RCC 7860 (cell line): ENCODE results near the gene KNG1.
A peak's percentile ranks its signal among the peaks of the same experiment; 100 is the strongest.
"Not testable (repeated sequence)": the region's sequence is repeated elsewhere in the genome, so short reads cannot be mapped to it uniquely, and the experiment has no call there.

Experiments used
- DNase-seq: peaks from one replicate; pipeline ENCODE4 v3.0.0-alpha.2; 2015; ENCODE audit warnings: low spot score
- FAIRE-seq: peaks from 2 replicates; lab custom pipeline; 2012; peaks lifted over from hg19 to GRCh38; lab: Jason Lieb, UNC

The KNG1 gene

DNA sequence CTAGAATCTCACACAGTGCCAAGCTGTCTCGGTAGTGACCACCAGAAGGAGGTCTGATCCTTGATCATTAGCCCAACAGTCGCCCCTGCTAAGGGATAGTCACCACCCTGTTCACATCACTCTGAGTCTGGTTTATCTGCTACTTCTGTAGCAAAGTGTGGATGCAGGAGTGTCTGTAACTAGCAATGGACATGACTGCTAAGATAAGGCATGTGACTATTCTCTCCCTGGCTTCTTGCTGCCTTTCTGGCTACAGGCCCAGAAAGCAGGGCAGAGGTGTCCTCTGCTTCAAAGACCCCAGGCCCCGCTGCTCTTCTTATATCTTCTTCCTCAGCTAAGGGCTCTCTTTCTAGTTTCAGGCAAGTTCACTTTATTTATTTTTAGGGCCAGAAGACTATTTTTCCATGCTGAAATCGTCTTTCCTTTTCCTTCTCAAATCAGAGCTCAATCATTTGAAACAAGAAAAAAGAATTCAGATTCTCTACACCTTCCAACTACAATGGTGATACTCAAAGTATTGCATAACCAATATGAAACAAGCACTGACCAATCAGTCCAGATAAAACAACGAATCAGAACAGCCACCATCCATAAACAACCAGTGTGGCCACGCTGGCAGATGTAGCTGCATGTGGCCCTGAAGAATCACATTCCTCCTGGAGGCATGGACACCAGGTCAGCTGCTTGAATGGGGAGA, 8.0 kb upstream of the KNG1 start:
- DNase-seq (no peak), FAIRE-seq (no peak)

DNA sequence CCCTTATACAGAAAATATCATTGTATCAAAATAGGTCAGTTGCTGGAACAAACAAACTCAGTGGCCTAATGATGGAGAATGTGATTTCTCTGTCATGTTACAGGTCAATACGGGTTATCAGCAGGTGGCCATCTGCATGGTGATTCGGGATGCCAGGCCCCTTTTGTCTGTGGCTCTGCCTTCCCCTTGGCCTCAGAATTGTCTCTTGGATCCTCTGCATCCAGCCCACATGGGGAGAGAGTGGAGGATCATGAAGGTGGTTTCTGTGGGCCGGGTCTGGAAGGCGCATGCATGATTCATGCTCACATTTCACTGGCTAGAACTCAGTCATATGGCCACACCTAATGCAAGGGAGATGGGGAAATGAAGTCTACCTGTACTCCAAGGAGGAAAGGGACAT, 6.5 kb upstream of the KNG1 start:
- FAIRE-seq: not testable (repeated sequence)

DNA sequence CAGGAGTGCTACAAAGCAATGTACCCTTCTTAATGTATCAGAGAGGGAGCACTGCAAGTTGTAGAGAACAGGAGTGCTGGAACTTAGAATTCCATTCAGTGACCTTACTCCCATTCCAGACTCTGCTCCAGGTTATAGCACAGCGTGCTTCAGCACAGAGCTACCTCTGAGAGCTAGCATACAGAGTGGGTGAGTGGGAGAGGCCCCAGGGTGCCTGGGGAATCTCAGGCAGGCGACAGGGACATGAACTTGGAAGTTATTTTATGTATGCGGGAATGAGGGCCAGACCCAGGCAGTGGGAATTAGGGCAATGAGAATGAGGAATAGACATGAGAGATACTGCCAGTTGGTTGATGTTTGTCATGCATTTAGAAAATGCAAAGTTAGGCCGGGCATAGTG, 3.7 kb upstream of the KNG1 start:
- FAIRE-seq (no peak), DNase-seq (no peak)

More for the DNA sequence above, 6.5 kb upstream of the KNG1 start:
- not testable (repeated sequence) for DNase-seq

DNA sequence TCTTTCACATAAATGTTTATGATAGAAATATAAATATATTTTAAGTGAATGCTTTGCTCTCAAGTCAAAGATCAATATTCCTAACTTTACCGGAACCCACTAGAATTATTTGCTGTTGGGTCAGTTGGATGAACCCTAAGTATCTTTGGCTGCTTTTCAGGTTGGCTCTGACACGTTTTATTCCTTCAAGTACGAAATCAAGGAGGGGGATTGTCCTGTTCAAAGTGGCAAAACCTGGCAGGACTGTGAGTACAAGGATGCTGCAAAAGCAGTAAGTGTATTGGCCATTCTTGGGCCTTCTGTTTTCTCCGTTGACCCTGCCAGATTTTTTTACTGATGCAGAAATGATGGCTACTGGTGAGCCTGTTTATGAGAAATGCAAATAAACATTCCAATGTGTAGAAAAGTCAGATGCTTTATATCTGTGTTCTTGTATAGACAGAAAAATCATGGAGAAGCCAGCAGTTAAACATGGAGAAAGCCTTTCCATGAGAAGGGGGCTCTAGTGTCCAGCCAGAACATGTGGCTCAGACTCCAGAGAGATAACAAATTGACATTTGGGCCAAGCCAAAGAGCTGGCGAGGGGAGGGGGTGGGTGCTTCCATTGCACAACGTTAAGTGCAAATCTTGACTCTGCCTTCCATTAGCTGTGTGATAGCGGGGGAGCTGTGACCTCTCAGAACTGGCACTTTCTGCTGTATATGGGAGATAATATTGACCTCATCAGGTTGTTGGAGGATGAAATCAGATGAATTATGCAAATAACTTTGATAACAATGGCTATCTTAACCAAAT, 3.0 kb downstream of the KNG1 start:
- no peak for FAIRE-seq
- DNase-seq: no peak

DNA sequence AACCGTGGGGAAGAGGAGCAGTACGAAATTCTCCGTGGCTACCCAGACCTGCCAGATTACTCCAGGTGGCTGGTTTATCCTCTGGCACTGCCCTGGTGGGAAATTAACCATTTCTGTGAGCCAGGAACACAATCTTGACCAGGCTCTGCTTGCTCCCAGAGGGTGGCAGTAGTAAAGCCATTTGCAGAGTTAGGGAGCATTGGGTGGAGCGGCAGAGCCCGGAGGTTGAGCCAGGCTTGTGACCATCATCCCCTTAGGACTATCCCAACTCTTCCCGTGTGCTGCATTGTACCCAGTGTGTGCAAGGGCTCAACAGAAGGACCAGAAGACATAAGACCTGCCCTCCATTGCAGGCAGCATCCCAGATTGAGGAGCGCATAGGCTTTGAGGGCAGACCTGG, 5.3 kb downstream of the KNG1 start:
- no peak for DNase-seq
- FAIRE-seq: no peak

DNA sequence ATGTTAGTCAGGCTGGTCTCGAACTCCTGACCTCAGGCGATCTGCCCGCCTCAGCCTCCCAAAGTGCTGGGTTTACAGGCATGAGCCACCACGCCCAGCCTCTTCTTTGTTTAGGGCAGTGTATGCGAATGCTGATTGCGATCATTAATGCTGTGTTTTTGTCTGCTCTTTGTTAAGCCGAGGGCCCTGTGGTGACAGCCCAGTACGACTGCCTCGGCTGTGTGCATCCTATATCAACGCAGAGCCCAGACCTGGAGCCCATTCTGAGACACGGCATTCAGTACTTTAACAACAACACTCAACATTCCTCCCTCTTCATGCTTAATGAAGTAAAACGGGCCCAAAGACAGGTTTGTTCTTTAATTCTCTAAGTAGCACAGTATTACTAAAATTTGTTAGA, 7.8 kb downstream of the KNG1 start:
- FAIRE-seq (no peak), DNase-seq (no peak)

DNA sequence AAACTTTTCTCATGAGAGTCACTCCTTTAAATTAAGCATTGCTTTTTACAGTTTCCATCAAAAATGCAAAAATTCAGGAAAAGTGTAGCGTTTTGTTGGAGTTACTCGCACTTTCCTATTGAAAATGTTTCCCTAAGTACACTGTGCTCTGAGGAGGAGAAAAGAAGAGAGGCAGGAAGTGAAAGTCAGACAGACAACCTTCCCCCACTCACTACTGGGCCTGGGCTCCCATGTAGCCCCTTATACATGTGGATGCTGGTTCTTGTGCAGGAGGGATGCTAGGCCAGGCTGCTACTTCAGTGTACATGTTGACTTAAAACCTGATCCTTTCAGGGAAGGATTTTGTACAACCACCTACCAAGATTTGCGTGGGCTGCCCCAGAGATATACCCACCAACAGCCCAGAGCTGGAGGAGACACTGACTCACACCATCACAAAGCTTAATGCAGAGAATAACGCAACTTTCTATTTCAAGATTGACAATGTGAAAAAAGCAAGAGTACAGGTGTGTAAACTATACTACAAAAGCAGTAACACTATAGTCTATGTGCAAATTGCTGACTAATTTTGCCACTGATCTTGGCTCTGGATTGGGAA, 15.1 kb downstream of the KNG1 start:
- DNase-seq (no peak), FAIRE-seq (no peak)

DNA sequence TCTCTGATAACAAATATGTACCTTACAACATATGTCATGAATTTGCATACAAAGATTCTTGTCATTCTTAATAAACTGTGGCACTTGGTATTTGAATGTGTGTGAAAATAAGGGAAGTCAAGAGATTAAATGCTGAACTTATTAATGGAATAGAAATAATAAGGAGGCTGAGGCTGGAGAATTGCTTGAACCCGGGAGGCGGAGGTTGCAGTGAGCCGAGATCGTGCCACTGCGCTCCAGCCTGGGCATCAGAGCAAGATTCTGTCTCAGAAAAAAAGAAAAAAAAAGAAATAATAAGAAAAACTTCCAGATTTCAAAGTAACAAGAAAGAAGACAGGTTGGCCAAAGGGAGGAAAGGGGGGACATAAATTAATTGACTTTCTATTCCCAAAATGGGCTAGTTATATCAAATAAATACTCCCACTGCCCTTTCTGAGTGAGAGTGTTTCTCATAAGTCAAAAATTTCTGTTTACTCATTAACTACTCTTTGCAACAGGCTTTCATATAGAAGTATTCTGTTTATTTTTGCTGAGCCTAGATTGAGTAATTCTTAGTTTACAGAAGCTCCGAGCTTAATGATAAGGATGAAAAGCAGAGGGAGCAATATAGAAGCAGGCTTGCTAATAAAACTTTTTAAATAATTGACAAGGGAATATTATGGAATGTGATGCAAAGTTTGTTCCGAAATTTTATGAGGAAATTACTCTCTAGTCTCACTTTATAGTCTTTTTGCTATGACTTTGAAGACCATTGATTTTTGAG, 25.6 kb downstream of the KNG1 start:
- no peak for DNase-seq
- no peak for FAIRE-seq

DNA sequence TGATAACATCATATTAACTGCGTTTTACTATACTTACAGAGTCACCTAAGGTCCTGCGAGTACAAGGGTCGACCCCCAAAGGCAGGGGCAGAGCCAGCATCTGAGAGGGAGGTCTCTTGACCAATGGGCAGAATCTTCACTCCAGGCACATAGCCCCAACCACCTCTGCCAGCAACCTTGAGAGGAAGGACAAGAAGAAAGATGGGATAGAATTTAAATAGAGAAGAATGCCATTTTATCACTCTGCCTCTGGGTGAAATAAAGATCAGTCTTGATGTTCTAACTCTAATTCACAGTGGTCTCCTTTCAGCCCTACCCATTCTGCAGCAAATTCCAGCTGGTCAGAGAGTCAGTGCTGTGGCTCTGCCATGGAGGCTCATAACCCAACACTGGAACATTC, 26.5 kb downstream of the KNG1 start:
- no peak for DNase-seq
- no peak for FAIRE-seq

DNA sequence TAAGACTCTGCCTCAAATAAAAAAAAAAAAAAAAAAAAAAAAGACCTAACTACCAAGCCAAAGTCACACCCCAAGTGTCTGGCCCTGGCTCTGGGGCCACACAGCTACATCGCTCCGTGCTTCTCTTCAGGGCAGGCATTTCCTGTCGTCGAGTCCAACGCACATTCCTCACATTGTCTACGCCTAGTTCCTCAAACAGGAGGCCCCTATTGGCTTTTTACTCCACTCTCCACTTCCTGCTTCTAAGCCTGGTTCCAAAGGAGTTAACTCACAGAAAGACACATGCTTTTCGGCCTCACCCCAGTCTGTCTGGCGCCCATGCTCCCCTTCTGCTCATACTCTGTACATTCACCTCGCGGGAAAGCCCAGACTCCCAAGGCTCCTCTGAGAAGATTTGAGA, 28.8 kb downstream of the KNG1 start:
- FAIRE-seq (no peak), DNase-seq (peak; percentile 23)

DNA sequence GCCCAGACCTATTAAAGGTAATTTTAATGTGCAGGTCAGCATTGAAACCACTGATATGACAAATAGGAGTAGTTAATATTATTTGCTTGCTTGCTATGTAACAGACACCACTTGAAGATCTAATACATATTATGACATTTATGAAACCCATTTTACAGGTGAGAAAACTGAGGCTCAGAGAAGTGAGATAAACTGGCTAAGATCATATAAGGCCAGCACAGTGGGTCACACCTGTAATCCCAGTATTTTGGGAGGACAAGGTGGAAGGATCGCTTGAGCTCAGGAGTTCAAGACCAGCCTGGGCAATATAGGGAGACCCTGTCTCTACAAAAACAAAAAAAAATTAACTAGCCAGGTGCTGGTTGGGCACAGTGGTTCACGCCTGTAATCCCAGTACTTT, 33.2 kb downstream of the KNG1 start:
- FAIRE-seq (no peak), DNase-seq (no peak)

DNA sequence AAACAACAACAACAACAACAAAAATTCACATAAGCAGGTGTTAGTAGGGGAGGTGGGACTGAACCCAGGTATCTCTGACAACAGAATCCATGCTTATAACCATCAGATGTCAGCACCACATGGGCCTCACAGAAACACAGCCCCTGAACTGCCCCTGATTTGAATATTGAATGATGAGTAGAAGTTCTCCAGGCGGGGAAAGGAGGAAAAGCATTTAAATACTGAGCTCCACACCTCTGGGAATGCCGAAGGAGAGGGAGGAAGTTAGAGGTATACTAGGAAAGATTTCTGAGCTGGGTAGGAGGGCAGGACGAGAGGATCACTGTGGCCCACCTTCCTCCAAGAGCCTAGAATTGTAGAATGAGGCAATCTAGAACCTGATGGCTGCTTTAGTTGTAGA, 34.3 kb downstream of the KNG1 start:
- FAIRE-seq (no peak), DNase-seq (no peak)

DNA sequence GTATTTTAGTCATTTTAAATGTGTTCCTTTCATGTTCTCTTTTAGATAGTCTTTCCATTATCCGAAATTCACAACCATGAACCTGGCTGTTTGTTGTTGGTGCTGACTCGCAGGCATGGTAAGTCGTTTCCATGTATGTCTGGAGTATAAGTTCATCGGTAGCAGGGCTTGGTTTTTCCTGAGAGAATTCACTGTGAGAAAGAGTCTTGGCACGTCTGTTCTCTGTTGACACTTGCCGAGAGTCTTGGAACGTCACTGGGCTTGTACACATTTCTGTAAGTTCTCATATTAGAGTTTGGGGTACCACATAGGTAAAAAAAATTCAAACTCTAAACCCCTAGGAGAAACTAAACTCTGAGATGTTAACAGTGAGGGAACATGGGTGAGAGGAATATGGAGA, 36.8 kb downstream of the KNG1 start:
- FAIRE-seq (no peak), DNase-seq (no peak)

DNA sequence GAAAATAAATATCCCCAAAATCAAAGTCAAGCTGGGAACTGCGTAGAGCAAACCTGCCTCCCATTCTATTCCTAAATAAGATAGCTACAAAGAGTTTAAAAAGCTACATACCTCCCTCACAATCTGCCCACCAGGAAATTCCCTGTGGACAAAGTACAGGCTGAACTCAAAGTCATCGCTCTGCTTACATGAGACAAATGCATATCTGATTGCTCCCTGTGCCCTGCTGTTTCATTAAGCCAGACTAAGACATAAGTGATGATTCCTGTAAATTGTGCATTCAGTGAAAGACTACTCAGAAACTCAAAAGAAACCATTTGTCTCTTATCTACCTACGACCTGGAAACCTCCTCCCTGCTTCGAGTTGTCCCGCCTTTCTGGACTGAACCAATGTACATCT, 37.7 kb downstream of the KNG1 start:
- no peak for FAIRE-seq
- DNase-seq: no peak

DNA sequence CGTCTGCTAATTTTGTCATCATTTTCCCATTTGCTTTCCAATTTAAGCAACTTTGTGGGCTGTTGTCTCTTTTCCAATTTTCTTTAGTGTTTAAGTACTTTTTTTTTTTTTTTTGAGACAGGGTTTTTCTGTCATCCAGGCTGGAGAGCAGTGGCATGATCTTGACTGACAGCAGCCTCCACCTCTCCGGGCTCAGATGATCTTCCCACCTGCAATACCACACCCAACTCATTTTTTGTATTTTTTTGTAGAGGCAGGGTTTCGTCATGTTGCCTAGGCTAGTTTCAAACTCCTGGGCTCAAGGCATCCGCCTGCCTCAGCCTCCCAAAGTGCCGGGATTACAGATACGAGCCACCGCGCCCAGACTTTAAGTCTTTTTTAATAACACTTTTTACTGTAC, 40.1 kb downstream of the KNG1 start:
- FAIRE-seq (no peak), DNase-seq (no peak)

DNA sequence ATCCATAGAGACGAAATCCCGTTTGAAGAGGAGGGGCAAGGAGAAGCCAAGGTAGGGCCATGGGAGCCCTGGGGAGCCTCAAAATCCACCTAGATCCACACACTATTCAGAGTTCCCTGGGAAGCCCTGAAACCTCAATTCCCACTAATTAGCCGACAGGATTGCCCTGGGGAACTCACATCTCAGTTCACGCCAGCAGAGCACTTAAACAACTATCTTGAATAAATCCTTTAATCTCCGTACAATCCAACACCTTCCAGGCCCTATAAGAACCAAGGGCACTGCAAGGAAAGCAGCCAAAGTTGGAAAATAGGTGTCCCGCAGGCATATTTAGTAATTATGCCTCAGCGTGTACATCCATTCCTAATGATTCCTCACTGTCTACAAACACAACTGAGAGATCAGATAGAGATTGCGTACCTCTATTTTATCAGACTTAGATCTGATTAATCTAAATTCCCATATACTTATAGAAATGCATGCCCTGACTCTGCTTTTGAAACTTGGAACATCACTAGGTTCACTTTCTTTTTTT, 40.6 kb downstream of the KNG1 start:
- no peak for DNase-seq
- no peak for FAIRE-seq

DNA sequence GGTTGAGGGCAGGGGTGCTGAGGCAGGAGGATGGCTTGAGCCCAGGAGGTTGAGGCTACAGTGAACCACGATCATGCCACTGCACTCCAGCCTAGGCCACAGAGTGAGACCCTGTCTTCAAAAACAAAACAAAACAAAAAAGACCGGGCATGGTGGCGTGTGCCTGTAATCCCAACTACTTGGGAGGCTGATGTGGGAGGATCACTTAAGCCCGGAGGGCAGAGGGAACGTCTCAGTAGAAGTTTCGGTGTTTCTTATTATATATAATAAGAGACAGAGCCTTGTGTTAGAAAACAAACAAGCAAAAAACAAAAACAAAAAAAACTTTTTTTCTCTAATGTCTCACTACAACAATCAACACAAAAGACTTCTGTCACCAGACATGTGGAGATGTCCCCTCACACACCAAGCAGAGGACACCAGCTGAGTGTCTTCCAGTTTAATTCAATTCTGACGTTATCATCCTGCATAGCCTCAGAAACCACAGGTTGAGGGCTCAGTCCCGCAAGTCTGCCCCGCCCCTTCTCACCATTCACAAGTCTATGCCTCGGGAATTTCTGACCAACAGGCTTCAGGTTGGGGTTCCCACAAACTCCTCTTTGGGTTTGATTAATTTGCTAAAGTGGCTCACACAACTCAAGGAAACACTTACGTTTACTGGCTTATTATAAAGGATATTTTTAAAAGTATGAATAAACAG, 42.2 kb downstream of the KNG1 start:
- DNase-seq (no peak), FAIRE-seq (no peak)

DNA sequence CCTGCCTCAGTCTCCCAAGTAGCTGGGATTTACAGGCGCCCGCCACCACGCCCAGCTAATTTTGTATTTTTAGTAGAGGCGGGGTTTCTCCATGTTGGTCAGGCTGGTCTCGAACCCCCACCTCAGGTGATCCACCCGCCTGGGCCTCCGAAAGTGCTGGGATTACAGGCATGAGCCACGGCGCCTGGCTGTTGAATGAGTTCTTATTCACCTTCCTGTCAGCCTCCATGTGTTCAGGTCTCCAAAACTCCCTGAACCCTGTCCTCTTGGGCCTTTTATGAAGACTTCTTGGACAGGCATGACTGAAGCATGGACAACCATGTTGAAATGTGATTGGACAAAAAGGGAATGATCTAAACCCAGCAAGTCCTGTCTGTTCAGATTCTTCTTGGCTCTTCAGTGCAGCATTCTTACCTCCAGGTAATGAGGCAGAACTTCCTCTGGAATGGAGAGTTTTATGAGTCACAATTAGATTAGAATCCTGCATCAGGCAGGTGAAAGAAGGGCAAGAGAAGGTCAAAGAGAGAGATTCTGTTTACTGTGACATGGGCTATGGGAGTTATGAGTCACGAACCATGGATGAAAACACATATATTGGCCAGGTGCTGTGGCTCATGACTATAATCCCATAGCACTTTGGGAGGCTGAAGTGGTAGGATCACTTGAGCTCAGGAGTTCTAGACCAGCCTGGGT, 43.1 kb downstream of the KNG1 start:
- peak; percentile 58 for DNase-seq
- peak; percentile 44 for FAIRE-seq

DNA sequence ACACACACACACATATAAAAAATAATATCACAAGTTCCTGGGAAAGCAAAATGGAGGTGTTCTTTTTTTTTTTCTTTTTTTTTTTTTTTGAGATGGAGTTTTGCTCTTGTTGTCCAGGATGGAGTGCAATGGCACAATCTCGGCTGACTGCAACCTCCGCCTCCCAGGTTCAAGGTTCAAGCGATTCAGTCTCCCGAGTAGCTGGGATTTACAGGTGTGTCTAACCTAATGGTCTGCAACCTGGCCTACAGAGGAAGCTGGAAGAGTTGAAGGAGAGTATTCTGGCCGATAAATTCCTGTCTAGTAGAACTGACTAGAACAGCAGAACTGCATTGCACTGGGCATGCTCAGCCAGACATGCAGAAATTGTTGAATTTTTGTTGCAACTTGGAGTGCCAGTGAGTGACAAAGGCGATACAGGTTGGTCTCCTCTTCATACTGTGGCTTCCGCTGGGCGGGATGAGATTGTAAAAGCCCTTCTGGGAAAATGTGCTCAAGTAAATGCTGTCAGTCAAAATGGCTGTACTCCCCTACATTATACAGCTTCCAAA, 43.8 kb downstream of the KNG1 start:
- no peak for DNase-seq
- FAIRE-seq: no peak

DNA sequence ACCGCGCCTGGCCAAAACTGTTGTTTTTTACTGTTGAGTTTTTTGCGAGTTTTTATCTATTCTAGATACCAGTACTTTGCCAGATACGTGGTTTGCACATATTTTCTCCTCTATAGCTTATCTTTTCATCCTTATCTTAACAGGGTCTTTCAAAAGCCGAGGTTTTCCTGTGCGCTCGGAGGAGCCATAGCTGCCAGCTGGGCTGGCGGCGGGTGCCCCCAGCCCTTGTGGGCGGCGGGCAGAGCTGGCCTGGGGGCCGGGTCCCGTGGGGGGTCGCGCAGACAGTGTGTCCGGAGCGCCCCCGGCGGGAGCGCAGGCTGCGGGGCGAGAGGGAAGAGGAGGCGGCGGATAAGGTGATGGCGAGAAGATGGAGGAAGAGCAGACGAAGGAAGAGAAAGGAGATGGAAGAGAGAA, 55.1 kb downstream of the KNG1 start:
- no peak for FAIRE-seq
- no peak for DNase-seq
